Colonic mucosa (tissue), 4 donors: ENCODE measurements around the gene TMPRSS3. TPM values are rescaled to one million over a fixed set of nuclear protein-coding genes. Genes with fewer than 3 reads are reported as not detected.
A peak's percentile ranks its signal among the peaks of the same experiment; 100 is the strongest.

Experiments used
- DNase-seq: peaks from one replicate; pipeline ENCODE4 v3.0.0-alpha.2; 2020
- H3K27ac ChIP-seq: fragments of 200-600 bp; one replicate; pipeline ENCODE4 v1.8.0; 2021
- H3K27me3 ChIP-seq: fragments of 200-600 bp; one replicate; pipeline ENCODE4 v1.8.0; 2021
- H3K36me3 ChIP-seq: fragments of 200-600 bp; one replicate; pipeline ENCODE4 v1.8.0; 2021
- H3K4me1 ChIP-seq: fragments of 200-600 bp; one replicate; pipeline ENCODE4 v1.8.0; 2021; ENCODE audit warnings: mild to moderate bottlenecking
- H3K4me3 ChIP-seq: fragments of 200-600 bp; one replicate; pipeline ENCODE4 v1.8.0; 2021
- H3K9ac ChIP-seq, 2 donors: one replicate each; pipeline ENCODE4 v1.7.0; 2013; ENCODE audit warnings: control low read depth in 2 of 2, low read depth in 2 of 2, low read length in 2 of 2
- H3K9me3 ChIP-seq: fragments of 200-600 bp; one replicate; pipeline ENCODE4 v1.8.0; 2021
- intact Hi-C: fragments of 100-400 bp; cut with DNase I; formaldehyde crosslinking; loops from one replicate; pipeline ENCODE4 v1.14.1; 2022
- total RNA-seq, 2 donors: library from RNA; stranded (reverse); fragmentation: NEBNext Ultra II Directional in 1 of 2; extraction: Animal tissue kit (Norgen Biotek cat#: 25700) in 1 of 2; gene quantifications; one replicate each; pipeline ENCODE4 v1.2.1, GENCODE V29; 2021
- TF ChIP-seq, protein P1 (sequence below): fragments of 200-600 bp; IDR thresholded peaks from one replicate; pipeline ENCODE4 v1.8.0; 2022; ENCODE audit warnings: antibody characterized with exemption, mild to moderate bottlenecking
- donor health status: healthy.
- donor health status: DM: no; HTN: no; CAD: no.
- donor health status: DM: no; HTN: no; CAD: no.

Gene TMPRSS3
- total RNA-seq, 2 donors from 2014 or later: 0.82 to 1.2 TPM

DNA sequence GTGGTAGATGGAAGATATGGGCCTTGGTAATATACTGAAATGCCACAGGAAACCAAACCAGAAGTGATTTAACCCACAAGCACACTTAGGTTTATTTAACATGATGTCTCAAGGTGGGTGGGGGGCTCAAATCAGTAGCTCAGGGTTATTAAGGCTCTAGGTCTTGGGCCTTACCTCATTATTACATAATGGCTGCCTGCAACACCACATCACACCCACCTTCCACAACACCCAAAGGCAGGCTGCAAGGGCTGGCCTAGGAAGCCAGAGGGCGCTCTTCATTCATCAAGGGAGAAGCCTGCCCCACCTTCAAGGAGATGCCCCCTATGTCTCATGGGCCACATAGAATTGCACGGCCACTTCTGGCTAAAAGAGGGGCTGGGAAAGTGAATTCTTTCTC, 35.5 kb downstream of the TMPRSS3 start:
- Histone ChIP-seq H3K9me3 (no peaks in the 10 kb centered on the region), H3K4me3 (no peak overlapping the region), H3K4me1 (no peaks in the 10 kb centered on the region), H3K9ac (no peak overlapping the region), H3K27ac (no peak overlapping the region), H3K36me3 (no peaks in the 10 kb centered on the region), H3K27me3 (no peaks in the 10 kb centered on the region)
- TF ChIP-seq, protein P1, sequence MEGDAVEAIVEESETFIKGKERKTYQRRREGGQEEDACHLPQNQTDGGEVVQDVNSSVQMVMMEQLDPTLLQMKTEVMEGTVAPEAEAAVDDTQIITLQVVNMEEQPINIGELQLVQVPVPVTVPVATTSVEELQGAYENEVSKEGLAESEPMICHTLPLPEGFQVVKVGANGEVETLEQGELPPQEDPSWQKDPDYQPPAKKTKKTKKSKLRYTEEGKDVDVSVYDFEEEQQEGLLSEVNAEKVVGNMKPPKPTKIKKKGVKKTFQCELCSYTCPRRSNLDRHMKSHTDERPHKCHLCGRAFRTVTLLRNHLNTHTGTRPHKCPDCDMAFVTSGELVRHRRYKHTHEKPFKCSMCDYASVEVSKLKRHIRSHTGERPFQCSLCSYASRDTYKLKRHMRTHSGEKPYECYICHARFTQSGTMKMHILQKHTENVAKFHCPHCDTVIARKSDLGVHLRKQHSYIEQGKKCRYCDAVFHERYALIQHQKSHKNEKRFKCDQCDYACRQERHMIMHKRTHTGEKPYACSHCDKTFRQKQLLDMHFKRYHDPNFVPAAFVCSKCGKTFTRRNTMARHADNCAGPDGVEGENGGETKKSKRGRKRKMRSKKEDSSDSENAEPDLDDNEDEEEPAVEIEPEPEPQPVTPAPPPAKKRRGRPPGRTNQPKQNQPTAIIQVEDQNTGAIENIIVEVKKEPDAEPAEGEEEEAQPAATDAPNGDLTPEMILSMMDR: no peak
- no peak for DNase-seq
- intact Hi-C loops: no loop called here

DNA sequence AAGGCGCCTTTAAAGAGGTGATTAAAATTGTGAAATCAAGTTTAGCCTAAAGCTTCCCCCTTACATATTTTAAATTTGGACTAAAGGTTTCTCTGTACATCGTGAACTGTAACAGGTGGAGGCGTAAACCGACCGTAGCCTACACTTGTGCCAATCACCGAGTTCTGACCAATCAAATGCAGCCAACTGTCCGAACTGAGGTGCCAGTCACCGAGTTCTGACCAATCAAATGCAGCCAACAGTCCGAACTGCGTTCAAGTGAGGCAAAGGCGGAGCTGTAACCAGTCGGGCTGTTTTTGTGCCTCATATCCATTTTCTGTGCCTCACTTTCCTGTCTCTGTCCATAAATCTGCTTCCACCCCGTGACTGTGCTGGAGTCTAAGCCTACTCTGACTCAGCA, 36.9 kb downstream of the TMPRSS3 start:
- Histone ChIP-seq H3K4me1 (no peaks in the 10 kb centered on the region), H3K36me3 (no peaks in the 10 kb centered on the region), H3K27me3 (no peaks in the 10 kb centered on the region), H3K9ac (no peak overlapping the region), H3K9me3 (no peaks in the 10 kb centered on the region), H3K27ac (no peak overlapping the region), H3K4me3 (no peak overlapping the region)
- intact Hi-C loops: no loop called here
- no peak for DNase-seq
- TF ChIP-seq, protein P1: no peak

DNA sequence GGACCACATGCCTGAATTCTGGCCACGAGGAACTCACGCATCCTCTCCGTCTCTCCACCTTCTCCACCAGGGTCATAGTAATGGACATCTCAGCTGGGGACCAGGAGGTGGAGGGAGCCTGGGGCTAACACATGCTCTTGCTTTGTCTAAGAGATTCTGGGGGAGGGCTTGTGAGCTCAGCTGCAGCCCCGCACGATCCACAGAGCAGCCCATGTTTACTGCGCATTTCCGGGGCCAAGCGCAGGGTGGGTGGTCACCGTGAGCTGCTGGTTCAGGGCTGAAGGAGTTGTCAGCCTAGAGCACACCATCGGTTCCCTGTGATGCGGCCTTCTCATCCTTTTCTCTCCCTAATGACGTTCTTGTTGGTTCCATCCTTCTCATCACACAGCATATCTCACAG, 37.6 kb downstream of the TMPRSS3 start:
- intact Hi-C loops: no loop called here
- no peak overlapping the region for H3K9ac ChIP-seq
- no peak for DNase-seq

DNA sequence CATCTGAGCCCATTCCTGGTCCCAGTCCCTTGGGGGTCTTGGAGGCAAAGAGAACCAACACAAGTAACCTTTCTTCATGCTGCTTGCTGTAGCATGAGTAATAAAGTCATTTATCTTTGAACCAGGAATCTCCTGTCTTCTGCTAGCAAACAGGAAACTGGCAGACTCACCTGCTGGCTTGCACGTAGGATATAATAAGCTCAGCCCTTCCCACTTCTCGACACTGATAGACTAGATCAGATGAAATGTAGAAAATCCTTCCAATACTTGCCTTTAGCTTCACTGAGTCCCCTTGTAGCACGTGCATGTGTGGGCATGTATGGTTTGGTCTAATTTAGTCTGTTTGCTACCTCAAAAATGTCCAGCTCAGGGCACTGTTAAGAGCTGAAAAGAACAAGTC, 38.5 kb downstream of the TMPRSS3 start:
- H3K4me3 ChIP-seq: no peak overlapping the region
- H3K9ac ChIP-seq: no peak overlapping the region
- no peaks in the 10 kb centered on the region for H3K4me1 ChIP-seq
- H3K9me3 ChIP-seq: no peaks in the 10 kb centered on the region
- H3K36me3 ChIP-seq: no peaks in the 10 kb centered on the region
- TF ChIP-seq, protein P1: no peak
- no peak for DNase-seq
- H3K27ac ChIP-seq: peak overlapping the region; percentile 32
- no peaks in the 10 kb centered on the region for H3K27me3 ChIP-seq
- intact Hi-C loops: no loop called here

More for the DNA sequence above, 37.6 kb downstream of the TMPRSS3 start:
- Histone ChIP-seq H3K36me3 (no peaks in the 10 kb centered on the region), H3K27ac (no peak overlapping the region), H3K4me3 (no peak overlapping the region), H3K27me3 (no peaks in the 10 kb centered on the region), H3K9me3 (no peaks in the 10 kb centered on the region), H3K4me1 (no peaks in the 10 kb centered on the region)
- TF ChIP-seq, protein P1: no peak

DNA sequence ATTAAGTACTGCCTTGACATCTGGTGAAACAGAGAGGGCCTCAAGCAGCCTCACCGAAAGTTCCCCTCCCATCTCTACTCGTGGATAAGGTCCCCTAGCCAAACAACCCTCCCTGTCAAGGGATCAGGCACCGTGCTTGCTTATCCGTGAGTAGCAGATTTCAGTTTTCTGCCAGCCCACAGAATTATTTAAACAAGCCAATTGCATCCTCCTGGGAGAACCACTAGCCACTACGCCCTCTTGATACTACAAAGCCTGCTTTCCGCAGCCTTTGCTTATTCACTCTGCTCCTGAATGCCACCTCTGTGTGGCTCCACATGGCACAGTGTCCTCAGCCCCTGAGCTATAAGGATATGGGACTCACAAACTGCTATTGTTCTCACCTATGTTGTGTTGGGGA, 39.2 kb downstream of the TMPRSS3 start:
- intact Hi-C loops: no loop called here
- Histone ChIP-seq H3K36me3 (no peaks in the 10 kb centered on the region), H3K9ac (no peak overlapping the region), H3K9me3 (no peaks in the 10 kb centered on the region), H3K4me1 (no peaks in the 10 kb centered on the region), H3K27ac (peak overlapping the region; percentile 32), H3K27me3 (no peaks in the 10 kb centered on the region), H3K4me3 (no peak overlapping the region)
- DNase-seq: no peak
- TF ChIP-seq, protein P1: no peak

DNA sequence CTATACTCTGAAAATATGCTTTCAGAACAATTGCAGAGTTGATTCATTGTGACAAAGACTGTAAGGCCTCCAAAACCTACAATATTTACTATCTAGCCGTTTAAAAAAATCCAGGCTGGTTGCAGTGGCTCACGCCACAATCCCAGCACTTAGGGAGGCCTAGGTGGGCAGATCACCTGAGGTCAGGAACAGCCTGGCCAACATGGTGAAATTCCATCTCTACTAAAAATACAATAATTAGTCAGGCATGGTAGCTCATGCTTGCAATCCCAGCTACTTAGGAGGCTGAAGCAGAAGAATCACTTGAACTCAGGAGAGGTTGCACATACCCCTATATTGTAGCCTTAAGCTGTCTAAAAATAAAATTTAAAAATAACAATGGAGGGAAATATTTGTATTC, 39.8 kb downstream of the TMPRSS3 start:
- Histone ChIP-seq H3K27me3 (no peaks in the 10 kb centered on the region), H3K4me3 (no peak overlapping the region), H3K9ac (no peak overlapping the region), H3K27ac (no peak overlapping the region), H3K4me1 (no peaks in the 10 kb centered on the region), H3K36me3 (no peaks in the 10 kb centered on the region), H3K9me3 (no peaks in the 10 kb centered on the region)
- TF ChIP-seq, protein P1: no peak
- intact Hi-C loops: no loop called here
- no peak for DNase-seq
